Eye (tissue), 1 donor: ENCODE measurements around the gene MALT1.
"Not testable (repeated sequence)": the region's sequence is repeated elsewhere in the genome, so short reads cannot be mapped to it uniquely, and the experiment has no call there.

ENCODE experiments used
- DNase-seq: peaks from one replicate; pipeline ENCODE4 v3.0.0-alpha.2; 2015

MALT1 gene

DNA sequence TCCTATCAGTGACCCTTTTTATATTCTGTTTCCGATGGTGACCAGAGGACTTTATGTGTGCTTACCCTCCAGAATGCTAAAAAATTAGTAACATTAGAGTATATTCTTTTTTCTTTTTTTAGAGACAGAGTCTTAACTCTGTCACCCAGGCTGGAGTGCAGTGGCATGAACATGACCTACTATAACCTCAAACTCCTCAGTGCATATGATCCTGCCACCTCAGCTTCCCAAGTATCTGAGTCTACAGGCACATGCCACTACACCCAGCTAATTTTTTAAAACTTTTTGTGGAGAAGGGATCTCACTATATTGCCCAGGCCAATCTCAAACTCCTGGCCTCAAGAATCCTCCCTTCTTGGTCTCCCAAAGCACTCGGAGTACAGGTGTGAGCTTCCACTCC lies 74.6 kb downstream of the MALT1 start:
- no peak for DNase-seq

- no peak for DNase-seq
Observed at GRCh38 chr18:58748899-58749595, 77.8 kb downstream of the MALT1 start.

DNA sequence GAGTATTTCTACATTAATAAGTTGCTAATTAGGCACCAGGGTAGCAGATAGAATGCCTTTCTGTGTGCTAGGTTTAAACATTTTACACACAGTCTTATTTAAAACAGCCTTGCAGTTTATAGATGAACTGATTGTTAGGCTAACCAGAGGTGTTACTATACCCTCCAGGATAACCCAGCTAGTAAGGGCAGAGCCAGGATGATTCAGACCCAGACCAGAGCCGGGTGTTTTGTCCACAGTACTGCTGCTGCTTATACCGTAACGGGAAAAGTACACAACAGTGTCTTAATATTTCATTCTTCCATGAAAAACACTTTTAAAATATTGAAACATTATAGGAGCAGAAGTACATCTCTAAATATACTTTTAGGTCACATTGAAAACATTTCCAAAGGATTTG lies 82.7 kb downstream of the MALT1 start:
- no peak for DNase-seq

DNA sequence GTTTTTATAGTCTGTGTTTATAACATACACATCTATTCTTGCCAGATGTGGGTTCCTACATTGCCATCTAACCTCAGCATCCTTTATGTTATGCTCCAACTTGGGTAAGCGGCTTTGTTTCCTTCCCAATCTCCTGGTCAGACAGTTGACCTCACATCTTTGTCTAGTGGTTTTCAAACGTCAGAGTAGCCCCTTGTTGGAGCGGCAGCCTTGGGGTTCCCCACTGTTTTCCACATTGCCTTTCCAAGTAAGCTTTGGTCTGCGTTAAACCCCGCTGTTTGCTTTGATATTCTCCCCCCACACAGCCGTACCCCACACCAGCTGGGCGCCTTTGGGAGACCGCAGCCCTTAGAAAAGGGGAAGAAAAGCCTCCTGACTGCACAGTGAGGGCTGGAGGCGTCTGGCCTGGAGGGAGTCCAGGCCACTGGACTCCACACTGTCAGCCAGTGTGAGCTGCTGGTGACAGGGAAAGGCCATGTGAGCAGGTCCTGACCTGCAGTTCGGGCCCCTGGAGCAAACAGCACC lies 83.3 kb downstream of the MALT1 start:
- peak; percentile 32 for DNase-seq

DNA sequence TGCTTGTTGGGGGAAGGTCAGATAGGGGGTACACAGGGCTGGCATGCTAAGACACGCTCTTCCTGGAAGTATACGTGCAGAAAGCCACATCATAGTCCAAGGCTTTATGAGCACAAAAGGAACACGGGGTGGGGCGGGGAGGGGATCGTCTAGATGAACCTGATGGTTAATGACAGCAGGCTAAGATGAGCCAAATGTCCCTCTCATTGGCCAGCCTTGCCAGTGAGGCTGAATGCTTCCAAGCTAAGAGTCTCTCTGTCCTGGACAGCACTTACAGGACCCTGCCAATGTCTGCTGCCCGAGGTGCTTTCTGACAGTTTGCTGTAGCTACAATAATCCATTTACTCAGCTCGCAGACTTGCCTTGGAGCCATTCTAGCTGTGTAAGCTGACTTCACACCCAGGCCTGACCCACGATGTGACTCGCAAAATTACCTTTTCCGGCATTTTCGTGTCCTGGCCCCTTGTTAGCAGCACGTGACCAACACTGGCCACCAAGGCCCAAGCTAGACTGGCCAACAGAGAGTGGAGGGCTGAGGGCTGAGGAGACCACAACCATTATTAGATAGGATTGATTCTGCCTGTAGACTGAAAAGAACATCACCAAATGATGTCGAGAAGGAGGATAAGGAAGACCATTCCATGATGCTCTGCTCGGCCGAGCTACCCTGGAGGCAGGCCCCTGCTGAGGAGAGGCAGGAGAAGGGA lies 84.2 kb downstream of the MALT1 start:
- peak; percentile 56 for DNase-seq

DNA sequence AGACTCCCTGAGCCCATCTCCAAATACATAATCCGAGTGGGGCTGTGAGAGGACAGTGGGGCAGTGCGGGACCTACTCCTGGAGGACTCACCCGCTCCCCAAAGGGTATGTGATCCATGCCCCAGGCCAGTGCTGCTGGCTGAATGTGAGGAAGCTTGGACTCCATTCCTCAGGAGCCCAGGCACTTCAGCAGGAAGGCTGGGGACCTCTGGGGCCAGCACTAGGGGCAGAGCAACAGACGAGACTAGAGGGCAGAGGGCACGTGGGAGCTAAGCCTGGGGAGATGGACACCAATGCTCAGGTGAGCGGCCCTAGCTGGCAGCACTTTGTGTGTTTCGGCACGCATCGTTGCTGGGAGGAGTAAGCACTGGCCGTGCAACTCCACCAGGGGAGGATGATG lies 84.9 kb downstream of the MALT1 start:
- no peak for DNase-seq

GRCh38 chr18:58756596-58757240 lies 85.5 kb downstream of the MALT1 start:
- no peak for DNase-seq

DNA sequence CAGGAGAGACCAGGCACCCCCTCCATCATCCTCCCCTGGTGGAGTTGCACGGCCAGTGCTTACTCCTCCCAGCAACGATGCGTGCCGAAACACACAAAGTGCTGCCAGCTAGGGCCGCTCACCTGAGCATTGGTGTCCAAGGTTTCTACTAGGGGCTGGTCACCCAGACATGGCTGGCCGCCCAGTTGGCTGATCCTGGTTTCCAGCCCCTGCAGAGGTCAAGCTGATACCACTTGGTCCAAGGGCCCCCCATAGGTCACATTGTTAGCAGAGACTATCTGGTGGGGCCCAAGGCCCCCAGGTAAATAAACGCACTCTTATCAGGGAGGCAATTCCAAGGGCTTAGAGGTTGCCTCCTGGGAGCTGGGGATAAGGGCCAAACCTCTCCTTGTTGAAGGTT lies 86.1 kb downstream of the MALT1 start:
- DNase-seq: not testable (repeated sequence)

GRCh38 chr18:58758046-58758445 lies 86.8 kb downstream of the MALT1 start:
- DNase-seq: no peak

- no peak for DNase-seq
Observed at GRCh38 chr18:58758606-58759005, 87.3 kb downstream of the MALT1 start.

DNA sequence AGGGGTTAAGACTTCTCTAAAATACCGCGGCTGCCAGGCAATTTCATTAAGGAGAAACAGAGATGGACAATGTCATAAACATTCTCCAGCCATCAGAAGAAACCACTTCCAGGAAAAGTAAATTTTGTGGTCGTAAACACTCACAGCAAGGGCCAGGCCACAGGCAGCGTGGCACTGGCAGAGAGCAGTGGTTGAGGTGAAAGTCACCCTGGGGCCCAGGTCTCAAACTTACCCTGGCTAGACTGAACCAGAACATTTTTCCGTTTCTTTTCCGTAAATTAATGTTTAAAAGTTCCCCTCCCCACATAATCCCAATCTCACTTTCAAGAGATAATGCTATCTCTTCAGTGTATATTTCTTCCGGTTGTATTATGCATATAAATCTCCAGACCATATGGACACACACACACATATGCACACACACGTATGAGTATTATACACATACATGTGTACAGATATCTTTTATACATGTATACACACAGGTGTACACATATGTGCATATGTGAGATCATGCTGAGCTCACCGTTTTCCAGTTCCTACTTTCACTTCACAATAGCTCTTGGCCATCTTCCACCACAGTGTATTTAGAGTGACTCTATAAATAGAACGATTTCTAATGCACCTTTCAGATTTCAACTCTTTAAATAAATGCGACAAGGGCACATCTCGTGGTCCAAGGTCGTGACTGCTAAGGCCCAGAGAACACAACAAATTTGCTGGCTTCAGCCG lies 90.1 kb downstream of the MALT1 start:
- no peak for DNase-seq

DNA sequence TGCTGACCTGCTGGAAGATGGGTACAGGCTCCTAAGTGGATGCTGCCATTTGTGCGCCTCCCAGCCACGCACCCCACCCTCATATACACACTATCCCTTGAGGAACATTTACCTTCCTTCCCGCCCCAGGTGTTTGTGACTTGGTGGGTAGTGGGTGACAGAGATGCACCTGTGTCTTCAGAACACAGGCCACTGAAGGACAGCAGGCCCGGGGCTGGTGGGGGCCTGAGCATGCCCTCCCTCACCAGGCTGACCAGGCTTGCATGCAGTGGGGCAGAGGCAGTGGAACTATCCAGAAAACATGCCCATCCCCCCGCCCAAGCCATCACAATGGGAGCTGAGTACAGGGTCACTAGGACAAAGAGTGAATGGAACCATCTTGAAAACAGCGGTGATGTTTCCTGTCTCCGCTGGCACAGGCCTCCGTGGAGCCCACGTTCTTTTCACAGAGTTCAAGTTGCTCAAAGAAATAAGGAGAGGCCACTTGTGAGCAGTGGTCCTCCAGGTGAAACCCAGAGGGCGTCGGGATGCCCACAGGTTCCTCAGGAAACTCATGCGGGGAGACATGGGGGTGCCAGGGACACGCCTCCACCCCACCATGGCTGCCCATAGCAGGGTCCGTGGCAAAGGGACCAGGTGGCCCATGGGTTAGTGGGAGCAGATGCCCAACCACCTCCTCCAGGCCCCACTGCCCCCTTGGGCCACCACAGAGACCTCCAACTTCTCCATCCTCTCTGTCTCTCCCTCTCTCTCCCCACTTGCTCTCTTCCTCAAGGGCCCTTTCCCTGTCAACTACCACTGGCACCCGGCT lies 90.9 kb downstream of the MALT1 start:
- DNase-seq: no peak

GRCh38 chr18:58762781-58763171 lies 91.5 kb downstream of the MALT1 start:
- DNase-seq: no peak

DNA sequence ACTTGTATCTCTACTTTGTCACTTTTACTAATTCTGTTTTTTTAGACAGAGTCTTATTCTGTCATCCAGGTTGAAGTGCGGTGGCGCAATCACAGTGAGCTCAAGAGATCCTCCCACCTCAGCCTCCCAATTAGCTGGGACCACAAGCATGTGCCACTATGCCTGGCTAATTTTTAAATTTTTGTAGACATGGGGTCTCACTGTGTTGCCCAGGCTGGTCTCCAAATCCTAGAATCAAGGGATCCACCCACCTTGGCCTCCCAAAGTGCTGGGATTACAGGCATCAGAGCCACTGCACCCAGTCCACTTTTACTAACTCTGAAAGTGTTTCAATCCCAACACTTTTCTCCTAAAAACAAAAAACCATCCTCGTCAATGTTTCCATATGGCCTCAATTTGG lies 94.9 kb downstream of the MALT1 start:
- no peak for DNase-seq

GRCh38 chr18:58766946-58767345 lies 95.7 kb downstream of the MALT1 start:
- no peak for DNase-seq

- DNase-seq: peak; percentile 92
Observed at GRCh38 chr18:58768293-58768974, 97.2 kb downstream of the MALT1 start.

GRCh38 chr18:58769321-58769720 lies 98.1 kb downstream of the MALT1 start:
- DNase-seq: no peak

DNA sequence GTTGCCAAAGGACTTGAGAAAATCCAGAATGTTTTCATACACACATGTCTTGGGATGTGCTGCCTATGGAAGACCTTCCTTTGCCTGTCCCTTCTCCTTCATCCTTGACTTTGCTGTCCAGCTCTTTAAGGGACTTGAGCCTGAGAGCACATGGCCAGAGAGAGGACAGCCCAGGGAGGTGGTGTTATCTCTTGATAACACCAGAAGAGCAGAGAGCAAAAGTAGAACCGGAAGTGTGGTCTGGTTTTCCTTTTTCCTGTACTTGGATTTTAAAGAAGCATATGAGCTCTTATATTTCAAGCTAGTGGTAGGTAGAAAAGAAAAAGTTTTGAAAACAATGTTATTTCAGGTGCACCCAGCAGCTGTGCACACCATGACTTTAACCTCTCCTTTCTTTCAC lies 99.3 kb downstream of the MALT1 start:
- DNase-seq: no peak

DNA sequence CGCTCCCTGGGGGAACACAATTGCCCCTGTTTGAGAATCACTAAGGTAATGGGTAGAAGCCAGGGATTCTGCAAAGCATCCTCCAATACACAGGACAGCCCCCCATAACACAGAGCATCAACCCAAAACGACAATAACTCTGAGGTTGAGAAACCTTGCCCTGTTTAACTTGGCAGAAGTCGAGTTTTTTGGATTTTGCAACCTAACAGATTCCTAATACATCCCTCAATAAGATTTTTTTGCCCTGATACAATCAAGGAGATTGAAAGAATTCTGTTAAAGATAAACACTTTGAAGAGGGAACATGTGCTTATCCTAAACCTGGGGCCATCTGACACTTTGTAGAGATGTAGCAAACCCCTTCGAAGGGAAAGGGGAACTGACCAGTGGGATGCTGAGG lies 100.9 kb downstream of the MALT1 start:
- DNase-seq: no peak

DNA sequence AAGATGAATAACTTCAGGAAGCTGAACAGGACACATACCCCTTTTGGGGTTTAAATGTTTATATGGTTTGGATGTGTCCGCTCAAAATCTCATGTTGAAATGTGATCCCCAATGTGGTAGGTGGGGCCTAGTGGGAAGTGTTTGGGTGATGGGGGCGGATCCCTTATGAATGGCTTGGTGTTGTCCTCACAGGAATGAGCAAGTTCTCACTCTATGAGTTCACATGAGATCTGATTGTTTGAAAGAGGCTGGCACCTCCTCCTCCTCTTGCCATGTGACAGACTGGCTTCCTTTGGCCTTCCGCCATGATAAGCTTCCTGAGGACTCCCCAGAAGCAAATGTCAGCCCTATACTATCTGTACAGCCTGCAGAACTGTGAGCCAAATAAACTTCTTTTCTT lies 104.8 kb downstream of the MALT1 start:
- no peak for DNase-seq

GRCh38 chr18:58776541-58776940 lies 105.3 kb downstream of the MALT1 start:
- not testable (repeated sequence) for DNase-seq

DNA sequence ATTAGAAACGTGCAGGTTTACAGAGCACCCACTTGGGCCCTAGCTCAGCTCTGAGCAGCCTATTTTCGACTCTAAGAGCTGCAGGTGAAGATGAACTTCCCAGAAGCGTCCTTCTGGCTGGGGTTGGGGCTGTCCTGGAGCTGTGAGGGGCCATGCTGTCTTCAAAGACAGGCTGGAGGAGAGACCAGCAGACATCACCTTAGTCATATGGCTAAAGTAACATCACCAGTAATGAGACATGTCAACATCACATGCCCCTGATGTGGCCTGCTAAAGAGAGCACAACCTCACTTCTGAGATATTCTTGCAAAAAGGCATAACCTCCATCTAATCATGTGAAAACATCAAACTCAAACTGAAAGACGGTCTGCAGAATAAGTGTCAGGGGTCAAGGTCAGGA lies 106.2 kb downstream of the MALT1 start:
- no peak for DNase-seq
